Uterus (tissue), 2 donors: ENCODE data around the gene PRELP.

ENCODE experiments used
- CTCF ChIP-seq, 4 experiments: fragments of 200-600 bp in 2 of 4; fragments of 450-650 bp in 2 of 4; sonication (generic) in 2 of 4; IDR thresholded peaks; one replicate each; pipeline ENCODE4 v1.5.1; 2016 to 2019; ENCODE audit warnings: antibody characterized with exemption in 4 of 4, mild to moderate bottlenecking in 2 of 4, moderate library complexity in 1 of 4
- POLR2A ChIP-seq, 2 donors: fragments of 450-650 bp; IDR thresholded peaks; one replicate each; pipeline ENCODE4 v1.6.1; 2016; ENCODE audit warnings: antibody characterized with exemption in 2 of 2, mild to moderate bottlenecking in 1 of 2, moderate library complexity in 1 of 2

GRCh38 chr1:203526572-203526971, 51.0 kb downstream of the PRELP start:
- TF ChIP-seq CTCF (IDR thresholded peaks at IDR 0.05): no peak
- TF ChIP-seq POLR2A (IDR thresholded peaks at IDR 0.05): no peak
